HG03097 (cell line): Measurements from ENCODE around the gene AQP12B.
"Not testable (repeated sequence)": the region's sequence is repeated elsewhere in the genome, so short reads cannot be mapped to it uniquely, and the experiment has no call there.

Experiments used
- ATAC-seq: cut with Tn5 transposase; IDR thresholded peaks from one replicate; pipeline ENCODE4 v1.9.1; 2021; ENCODE audit not compliant: unreplicated experiment, low FRiP score

The AQP12B gene

GRCh38 chr2:240685771-240686371, 3.2 kb upstream of the AQP12B start:
- ATAC-seq, result no peak

GRCh38 chr2:240683980-240684728, 1.5 kb upstream of the AQP12B start:
- not testable (repeated sequence) for ATAC-seq

DNA sequence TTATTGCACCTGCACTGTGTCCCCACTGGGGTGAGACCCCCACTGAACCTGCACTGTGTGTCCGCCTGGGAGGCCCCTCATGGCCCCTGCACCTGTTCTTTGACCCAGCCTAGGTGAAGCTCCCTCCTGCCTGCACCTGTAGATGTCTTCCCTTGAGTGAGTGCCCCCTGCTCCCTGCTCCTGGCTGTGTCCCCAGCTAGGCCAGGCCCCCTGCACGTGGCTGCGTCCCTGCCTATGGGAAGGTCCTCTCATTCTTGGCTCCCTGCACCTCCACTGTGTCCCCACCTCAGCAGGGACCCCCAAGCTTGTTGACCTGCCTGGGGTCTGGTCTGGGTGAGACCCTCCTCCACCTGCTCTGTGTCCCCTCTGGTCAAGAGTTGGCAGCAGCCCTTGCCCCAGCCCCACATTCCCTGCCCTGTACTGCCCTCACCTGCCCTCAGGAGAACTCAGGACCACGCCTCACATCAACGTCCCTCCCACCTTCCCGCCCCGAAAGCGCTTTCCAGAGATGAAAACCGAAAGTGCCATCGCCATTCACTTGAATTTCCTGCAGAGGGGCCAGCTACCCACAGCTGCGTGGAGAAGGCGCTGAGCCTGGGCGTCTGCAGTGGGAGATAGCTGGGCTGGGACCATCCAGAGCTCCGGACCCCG, 769 bp upstream of the AQP12B start:
- ATAC-seq, result not testable (repeated sequence)

- not testable (repeated sequence) for ATAC-seq
These were observed 2.5 kb downstream of the AQP12B start for GRCh38 chr2:240680185-240680584.

GRCh38 chr2:240678909-240679308, 3.8 kb downstream of the AQP12B start:
- ATAC-seq, result not testable (repeated sequence)

- not testable (repeated sequence) for ATAC-seq
These were observed 4.6 kb downstream of the AQP12B start for GRCh38 chr2:240678043-240678442.

DNA sequence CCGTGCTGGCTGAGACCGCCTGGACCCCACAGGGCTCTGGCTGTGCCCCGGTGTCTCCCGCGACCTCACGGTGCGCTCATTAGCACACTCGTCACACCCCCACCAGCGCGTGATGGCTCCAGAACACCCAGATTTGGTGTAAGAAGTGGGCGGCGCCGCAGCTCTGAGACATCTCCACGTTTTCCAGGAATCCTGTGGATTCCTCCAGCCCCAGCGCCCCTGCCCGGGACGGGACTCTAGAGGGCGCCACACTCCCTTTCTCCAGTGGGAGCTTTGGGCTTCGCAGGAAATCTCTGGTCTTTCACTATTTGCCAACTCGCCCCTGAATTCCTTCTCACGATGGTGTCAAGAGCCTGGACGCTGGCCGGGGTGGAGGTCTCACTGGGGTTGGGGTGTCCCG, 7.3 kb downstream of the AQP12B start:
- ATAC-seq, result not testable (repeated sequence)

DNA sequence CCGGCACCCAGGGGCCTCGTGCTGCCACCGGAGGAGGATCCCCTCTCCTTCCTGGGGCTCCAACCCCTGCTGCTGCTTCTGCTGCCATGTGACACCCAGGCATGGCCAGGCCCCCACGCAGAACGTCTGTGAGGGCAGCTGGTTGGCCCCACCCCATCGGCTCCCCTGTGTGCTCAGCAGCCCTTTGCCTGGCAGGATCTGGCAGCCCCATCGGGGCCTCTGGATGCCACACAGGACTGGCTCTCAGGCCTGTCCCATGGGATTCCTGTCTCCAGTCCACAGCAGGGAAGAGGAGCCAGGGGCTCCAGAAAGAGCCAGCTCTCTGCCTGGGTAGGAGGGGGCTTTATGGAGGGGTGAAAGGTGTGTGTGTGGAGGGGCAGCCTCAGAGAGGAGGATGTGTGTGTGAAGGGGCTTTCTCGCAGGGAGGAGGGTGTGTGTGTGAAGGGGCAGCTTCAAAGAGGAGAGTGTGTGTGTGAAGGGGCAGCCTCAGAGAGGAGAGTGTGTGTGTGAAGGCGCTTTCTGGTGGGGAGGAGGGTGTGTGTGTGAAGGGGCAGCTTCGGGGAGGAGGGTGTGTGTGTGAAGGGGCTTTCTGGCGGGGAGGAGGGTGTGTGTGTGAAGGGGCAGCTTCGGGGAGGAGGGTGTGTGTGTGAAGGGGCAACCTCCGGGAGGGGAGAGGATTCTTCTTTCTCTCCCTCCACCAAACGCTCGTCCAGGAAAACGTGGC, 8.1 kb downstream of the AQP12B start:
- not testable (repeated sequence) for ATAC-seq

- ATAC-seq, result no peak
These were observed 9.9 kb downstream of the AQP12B start for GRCh38 chr2:240672701-240673190.

GRCh38 chr2:240672076-240672700, 10.5 kb downstream of the AQP12B start:
- no peak for ATAC-seq

DNA sequence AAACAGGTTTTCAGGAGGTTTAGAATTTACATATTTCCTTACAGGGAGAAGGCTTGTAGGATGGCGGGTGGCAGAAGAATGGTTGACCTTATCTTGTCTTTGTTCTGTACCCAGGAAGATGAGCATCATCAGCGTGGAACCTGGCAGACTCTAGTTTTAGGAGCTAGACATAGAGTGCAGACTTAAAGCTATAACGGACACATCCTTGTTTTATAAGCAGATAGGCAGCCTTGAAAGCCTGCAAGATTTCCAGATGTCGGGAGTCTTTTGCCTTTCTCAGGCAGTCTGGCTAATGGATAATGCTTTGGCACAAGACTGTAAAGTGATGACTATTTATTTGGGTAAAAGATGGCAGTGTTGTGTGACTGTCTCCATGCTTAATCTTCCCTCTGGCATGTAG, 11.7 kb downstream of the AQP12B start:
- no peak for ATAC-seq

DNA sequence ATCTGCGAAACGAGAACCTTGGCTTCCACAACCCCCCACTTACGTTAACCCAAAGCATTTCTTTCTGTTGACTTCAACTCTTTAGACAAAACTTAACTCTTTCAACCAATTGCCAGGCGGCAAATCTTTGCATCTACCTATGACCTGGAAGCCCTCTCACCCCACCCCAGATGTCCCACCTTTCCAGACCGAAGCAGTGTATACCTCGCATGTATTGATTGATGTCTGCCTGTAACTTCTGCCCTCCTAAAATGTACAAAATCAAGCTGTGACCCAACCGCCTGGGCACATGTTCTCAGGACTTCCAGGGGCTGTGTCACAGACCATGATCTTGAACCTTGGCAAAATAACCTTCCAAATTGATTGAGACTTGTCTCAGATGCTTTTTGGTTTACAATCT, 12.3 kb downstream of the AQP12B start:
- no peak for ATAC-seq

GRCh38 chr2:240664622-240665021, 18.1 kb downstream of the AQP12B start:
- no peak for ATAC-seq

- no peak for ATAC-seq
These were observed 19.0 kb downstream of the AQP12B start for GRCh38 chr2:240663546-240664190.

- no peak for ATAC-seq
These were observed 20.0 kb downstream of the AQP12B start for GRCh38 chr2:240662681-240663080.

DNA sequence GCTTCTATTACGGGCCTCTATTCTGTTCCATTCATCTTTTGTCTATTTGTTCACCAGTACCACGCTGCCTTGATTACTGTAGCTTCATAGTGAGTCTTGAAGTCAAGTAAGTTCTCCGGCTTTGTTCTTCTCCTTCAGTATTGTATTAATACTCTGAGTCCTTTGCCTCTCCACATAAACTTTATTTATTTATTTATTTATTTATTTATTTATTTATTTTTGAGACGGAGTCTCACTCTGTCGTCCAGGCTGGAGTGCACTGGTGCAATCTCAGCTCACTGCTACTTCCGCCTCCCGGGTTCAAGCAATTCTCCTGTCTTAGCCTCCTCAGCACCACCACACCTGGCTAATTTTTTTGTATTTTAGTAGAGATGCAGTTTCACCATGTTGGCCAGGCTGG, 22.8 kb downstream of the AQP12B start:
- not testable (repeated sequence) for ATAC-seq

- no peak for ATAC-seq
These were observed 26.5 kb downstream of the AQP12B start for GRCh38 chr2:240655931-240656886.

- no peak for ATAC-seq
These were observed 31.5 kb downstream of the AQP12B start for GRCh38 chr2:240651185-240651584.
